Measurements from ENCODE around the gene CD34.

Gene CD34

DNA sequence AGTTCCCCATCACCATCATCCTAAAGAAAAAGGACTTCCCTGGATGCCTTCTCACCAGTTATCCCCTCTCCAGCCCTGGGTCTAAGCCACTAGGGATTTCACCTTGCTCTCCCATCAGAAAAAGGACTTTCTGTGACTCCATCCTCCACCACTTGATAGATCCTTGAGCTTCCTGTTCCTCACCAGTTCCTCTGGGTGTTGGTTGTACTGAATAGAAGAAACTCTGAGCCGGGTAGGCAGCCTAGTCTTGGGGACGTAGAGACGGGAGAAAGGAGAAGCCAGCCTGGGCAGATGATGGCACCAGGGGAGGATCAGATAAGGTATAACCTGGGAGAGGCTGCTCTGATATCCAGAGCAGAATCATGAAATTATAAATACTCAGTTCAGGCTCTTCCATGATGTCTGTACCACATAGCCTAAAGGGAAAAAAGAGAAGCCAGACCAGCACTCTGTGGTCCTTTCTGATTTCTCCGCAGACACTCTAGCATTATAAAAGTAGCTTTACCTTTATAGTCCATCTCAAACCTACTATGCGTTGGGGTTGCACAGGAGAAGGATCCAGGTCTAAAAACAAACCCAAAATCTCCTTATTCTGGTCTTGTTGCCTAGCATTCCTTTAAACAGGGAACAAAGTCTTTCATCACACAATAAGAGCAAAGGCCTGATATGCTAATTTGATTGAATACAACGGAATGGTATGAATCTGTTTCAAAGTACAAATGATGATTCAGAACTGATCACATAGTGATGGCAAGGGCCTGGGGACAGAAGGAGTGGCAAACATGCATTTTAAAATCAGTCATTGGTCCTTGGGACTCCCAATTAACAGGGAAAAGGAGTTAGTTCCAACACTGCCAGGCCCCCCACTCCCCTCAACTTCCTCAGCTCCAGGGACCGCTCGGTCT, 1.2 kb upstream of the CD34 start:
- TF ChIP-seq, protein P1, sequence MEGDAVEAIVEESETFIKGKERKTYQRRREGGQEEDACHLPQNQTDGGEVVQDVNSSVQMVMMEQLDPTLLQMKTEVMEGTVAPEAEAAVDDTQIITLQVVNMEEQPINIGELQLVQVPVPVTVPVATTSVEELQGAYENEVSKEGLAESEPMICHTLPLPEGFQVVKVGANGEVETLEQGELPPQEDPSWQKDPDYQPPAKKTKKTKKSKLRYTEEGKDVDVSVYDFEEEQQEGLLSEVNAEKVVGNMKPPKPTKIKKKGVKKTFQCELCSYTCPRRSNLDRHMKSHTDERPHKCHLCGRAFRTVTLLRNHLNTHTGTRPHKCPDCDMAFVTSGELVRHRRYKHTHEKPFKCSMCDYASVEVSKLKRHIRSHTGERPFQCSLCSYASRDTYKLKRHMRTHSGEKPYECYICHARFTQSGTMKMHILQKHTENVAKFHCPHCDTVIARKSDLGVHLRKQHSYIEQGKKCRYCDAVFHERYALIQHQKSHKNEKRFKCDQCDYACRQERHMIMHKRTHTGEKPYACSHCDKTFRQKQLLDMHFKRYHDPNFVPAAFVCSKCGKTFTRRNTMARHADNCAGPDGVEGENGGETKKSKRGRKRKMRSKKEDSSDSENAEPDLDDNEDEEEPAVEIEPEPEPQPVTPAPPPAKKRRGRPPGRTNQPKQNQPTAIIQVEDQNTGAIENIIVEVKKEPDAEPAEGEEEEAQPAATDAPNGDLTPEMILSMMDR (IDR thresholded peaks at IDR 0.05; ENCODE audit: insufficient read depth, low read depth, low read length, missing control alignments), result no peak
- H3K4me3 ChIP-seq (ENCODE audit: low read length), result no peak overlapping the region
- peak; percentile 65 for DNase-seq (ENCODE audit: low read depth)

DNA sequence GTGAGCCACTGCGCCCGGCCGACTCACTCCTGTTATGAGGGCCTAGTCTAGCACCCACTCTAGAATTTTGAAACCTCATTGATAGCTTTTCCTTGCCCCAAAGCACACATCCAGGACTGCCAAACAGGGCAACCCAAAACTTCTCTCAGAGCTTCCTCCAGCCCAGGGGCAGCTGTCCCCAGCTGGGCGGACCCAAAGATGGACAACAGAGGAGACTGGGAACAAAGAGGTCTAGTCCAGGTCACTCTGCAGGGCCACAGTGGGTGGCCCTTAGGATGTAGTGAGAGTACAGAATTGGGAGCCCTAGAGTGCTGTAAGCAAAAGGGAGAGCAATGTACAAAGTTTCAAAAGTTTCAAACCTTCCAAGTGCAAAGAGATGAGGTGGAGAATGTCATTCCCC, 1.2 kb downstream of the CD34 start:
- no peak for DNase-seq (ENCODE audit: low read depth)
- H3K4me3 ChIP-seq (ENCODE audit: low read length), result no peak overlapping the region
- TF ChIP-seq, protein P1 (IDR thresholded peaks at IDR 0.05; ENCODE audit: insufficient read depth, low read depth, low read length, missing control alignments), result no peak

DNA sequence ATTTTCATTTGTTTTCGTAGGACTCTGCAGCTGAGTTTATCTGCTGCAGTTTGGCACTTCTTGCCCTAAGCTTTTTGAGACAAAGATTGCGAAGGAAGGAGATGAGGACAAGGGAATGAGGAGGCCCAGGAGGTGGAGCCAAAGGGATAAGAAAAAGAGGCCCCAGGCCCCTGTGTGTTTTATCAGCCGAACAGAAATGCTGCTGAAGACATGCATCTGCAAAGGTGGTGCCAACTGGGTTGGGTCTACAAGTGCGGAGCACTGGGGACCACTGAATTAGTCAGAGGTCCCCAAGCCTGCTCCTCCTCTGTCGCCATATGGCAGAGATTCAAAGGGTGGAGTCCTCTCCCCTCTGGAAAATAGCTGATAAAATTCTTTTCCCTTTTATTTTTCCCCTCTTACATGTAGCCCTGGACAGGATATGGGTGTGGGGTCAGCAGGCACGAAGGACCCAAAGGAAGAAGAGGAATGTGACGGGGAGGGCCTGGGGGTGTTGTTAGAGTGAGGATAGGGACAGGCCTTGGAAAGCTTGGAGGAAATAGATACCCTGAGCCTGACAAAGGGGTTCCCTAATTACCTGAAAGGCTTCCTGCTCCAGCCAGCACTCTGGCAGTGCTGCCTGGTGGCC, 2.7 kb downstream of the CD34 start:
- no peak for DNase-seq (ENCODE audit: low read depth)
- TF ChIP-seq, protein P1 (IDR thresholded peaks at IDR 0.05; ENCODE audit: insufficient read depth, low read depth, low read length, missing control alignments), result no peak
- H3K4me3 ChIP-seq (ENCODE audit: low read length), result no peak overlapping the region

DNA sequence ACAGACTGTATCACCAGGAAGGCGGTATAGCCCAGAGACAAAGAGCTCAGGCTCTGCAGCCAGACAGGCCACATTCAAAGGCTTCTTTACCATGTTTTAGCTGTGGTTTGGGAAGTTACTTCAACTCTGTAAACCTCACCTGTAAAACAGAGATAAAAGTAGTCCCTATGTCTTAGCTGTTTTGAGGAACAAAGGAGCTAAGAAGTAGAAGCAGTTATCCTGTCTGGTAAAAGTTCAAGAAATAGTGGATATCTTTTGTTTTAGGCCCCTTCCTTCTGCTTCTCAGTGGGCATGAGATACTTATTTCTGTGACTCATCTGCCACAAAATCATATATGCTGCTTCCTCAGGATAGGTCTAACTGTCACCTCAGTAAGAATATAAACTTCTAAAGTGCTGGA, 6.5 kb downstream of the CD34 start:
- no peak overlapping the region for H3K4me3 ChIP-seq (ENCODE audit: low read length)
- TF ChIP-seq, protein P1 (IDR thresholded peaks at IDR 0.05; ENCODE audit: insufficient read depth, low read depth, low read length, missing control alignments), result no peak
- DNase-seq (ENCODE audit: low read depth), result no peak

DNA sequence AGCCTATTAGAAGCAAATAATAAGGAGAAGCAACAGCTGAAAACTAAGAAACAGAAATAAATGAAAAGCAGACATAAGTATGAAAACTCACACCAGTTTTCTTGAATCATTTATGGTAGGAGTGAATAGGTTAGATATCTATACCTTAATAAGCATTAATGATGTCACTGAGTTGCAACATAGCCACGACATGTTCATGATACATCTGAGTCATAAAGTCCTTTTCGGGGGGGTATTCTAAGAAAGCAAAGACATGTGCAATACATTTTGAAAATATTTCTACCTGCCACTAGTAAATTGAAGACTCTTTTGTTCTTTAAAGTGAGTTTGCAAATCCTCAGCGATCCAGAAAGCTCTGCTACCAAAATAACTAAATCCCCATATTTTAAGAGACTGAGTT, 7.2 kb downstream of the CD34 start:
- DNase-seq (ENCODE audit: low read depth), result peak; percentile 57
- H3K4me3 ChIP-seq (ENCODE audit: low read length), result no peak overlapping the region
- TF ChIP-seq, protein P1 (IDR thresholded peaks at IDR 0.05; ENCODE audit: insufficient read depth, low read depth, low read length, missing control alignments), result no peak

DNA sequence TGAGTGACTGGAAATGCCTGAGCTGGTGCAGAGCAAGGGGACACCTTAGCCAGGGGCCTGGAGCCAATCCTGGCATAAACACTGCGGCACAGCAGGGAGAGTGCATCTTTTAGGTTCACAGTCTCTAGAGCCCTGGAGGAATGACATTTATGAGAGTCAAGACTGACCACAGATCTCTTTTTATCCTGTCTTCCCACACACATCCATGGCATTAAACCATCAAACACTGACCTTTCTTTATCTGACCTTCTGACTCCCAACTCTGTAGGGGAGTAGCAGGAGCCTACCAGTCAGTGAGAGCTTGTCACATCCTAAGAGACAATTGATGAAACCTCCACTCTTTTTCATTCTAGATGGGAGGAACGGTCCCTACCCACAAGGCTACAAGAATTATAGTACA, 7.9 kb downstream of the CD34 start:
- no peak overlapping the region for H3K4me3 ChIP-seq (ENCODE audit: low read length)
- DNase-seq (ENCODE audit: low read depth), result no peak
- TF ChIP-seq, protein P1 (IDR thresholded peaks at IDR 0.05; ENCODE audit: insufficient read depth, low read depth, low read length, missing control alignments), result no peak

Measured in epithelial cell of esophagus (primary cell).